SKM-1 (cell line): ENCODE measurements around the gene PPARG.
"Not testable (repeated sequence)": the region's sequence is repeated elsewhere in the genome, so short reads cannot be mapped to it uniquely, and the experiment has no call there.

Experiments
- DNase-seq: peaks from one replicate; lab custom pipeline; 2025; ENCODE audit not compliant: unreplicated experiment; lab: John Stamatoyannopoulos, UW

Gene PPARG

GRCh38 chr3:12288182-12289129 lies at the start of gene PPARG:
Gene PPARG, plus strand, starts transcription at chr3:12289070. Its CDS starts 90,642 bp downstream, at chr3:12379712.
- DNase-seq: peak; percentile 72

DNA sequence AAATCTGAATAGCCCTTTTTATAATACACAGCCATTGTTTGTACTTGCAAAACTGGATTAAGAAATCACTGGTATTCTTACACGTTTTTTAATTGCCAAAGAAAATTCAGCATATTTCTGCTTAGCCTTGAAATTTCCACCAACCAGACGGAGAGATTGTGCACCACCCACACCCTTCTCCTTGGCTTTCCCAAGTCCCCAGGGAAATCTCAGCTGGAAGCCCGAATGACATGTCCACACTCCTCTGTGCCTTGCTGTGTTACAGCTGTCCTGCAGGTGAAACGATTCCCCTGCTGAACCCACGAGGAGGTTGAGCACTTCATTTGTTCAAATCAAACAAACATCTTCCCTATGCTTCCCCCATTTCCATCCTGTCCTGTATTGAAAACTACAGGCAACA lies 49.6 kb upstream of the PPARG start:
- no peak for DNase-seq

- DNase-seq: no peak
Observed at GRCh38 chr3:12242772-12243171, 46.1 kb upstream of the PPARG start.

- DNase-seq: no peak
Observed at GRCh38 chr3:12246497-12247163, 42.2 kb upstream of the PPARG start.

DNA sequence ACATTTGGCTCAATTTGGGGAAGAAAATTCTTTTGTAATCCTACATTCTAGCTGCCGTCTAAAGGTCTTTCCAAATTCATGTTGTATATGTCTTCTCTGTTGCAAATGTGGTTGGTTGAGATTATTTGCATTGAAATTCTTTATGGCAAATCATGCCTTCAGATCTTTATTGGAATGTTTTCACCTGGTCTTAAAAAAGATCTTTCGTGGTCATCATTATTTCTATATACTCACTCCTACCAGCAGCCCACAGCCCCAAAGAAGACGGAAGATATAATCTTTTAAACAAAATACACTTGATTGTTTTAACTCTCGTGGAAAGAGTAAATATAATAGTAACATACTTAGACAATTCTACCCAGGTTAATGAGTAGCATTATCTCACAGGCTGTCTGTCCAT lies 41.5 kb upstream of the PPARG start:
- no peak for DNase-seq

- no peak for DNase-seq
Observed at GRCh38 chr3:12249519-12249918, 39.4 kb upstream of the PPARG start.

- DNase-seq: no peak
Observed at GRCh38 chr3:12252889-12253288, 36.0 kb upstream of the PPARG start.

DNA sequence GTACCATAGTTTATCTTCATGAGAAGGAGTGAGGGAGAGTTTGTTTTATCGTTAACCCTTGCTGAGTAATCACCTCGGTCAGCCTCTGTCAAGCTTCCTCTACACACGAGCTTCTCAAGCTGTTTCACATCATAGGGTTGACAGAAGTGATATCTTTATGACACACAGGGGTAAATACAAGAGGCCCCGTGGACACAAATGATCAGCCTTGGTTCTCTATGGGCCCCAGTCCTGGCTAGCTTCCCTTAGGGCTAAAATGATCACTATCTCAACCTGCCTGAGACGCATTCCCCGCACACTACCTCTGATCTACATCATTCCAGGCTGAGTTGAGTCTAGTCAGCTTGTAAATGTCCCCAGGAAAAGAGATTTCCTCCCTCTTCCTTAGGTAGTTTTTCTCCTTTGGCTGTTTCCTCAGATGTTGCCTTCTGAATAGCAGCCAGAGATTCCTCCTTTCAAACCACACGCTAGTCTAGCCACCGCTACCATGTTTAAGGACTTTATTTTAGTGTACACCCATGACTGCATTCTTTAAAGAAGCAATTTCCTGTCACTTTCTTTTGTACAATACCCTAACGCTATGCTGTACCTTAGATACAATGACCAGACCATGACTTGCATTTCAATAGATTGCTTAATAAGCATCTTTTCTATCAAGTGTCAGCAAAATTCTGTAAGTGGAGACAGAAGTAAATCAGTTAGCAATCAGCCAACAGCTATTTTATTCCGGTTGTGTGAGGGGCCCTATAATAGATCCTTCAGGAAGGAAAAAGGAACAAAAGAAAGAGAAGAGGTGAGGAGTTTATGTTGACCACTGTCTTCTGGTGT lies 35.1 kb upstream of the PPARG start:
- no peak for DNase-seq

DNA sequence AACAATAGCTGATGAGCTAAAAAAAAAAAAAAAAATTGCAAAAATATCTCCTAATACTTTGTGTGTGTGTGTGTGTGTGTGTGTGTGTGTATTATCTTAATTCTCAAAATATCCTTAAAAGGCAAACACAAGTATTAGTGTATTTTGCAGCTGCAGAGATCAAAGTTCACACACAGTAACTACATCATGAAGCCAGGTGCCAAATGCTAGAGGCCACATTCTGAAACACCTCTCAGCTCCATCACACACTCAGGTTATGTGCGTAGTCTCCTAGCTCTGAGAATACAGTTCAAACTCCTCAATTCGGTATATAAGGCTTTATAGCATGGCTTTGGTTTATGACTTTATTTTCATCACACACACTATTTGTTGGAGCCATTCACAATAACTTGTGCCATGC lies 33.5 kb upstream of the PPARG start:
- no peak for DNase-seq

- DNase-seq: no peak
Observed at GRCh38 chr3:12258911-12259310, 30.0 kb upstream of the PPARG start.

GRCh38 chr3:12262173-12262572 lies 26.7 kb upstream of the PPARG start:
- DNase-seq: not testable (repeated sequence)

- DNase-seq: no peak
Observed at GRCh38 chr3:12265508-12265907, 23.4 kb upstream of the PPARG start.

DNA sequence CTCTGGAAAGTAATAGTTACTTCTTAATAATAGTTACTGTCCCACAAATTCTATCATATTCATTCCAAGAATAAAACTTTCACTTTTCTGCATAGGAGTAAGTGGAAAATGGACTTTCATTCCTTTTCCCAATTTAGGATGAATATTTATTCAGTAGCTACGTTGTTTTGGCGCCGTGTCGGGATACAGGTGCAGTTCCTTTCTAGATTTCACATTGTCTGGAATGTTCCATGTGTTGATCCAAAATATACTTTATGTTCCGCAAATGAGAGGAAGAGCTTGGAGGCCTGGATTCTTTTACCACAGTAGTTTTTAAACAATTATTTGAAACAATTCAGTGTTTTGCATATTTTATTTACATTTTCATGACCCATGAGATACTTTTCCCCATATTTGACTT lies 22.8 kb upstream of the PPARG start:
- no peak for DNase-seq

DNA sequence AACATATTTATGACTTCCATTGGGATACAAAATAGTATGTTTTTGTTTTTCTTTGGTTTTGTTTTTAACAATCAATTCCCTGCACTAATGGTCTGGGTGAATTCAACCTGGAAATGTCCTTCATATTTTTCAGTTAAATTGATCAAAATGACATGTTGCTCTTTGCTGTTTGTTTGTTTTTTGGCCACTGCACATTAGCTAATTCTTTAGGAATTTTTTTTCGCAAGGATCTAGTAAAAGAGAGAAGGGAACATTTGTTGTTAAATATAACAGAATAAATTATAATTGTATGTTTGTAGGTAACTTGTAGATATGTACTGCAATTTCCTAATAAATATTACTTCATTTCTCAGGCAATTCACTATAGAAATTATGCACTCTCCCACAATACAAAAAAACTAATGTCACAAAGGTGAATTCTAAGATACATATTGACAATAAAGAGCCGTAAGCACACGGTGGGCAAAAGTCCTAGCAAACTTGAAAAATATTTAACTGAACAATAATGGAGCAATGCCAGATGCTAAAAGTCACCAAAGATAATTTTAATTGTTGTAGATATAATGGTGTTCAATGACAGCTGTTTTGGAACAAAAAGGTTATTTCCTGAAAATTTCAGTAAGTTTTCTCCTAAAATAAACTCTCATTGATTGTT lies 21.4 kb upstream of the PPARG start:
- no peak for DNase-seq

- DNase-seq: peak; percentile 33
Observed at GRCh38 chr3:12268049-12268735, 20.7 kb upstream of the PPARG start.

GRCh38 chr3:12270976-12271375 lies 17.9 kb upstream of the PPARG start:
- DNase-seq: no peak

DNA sequence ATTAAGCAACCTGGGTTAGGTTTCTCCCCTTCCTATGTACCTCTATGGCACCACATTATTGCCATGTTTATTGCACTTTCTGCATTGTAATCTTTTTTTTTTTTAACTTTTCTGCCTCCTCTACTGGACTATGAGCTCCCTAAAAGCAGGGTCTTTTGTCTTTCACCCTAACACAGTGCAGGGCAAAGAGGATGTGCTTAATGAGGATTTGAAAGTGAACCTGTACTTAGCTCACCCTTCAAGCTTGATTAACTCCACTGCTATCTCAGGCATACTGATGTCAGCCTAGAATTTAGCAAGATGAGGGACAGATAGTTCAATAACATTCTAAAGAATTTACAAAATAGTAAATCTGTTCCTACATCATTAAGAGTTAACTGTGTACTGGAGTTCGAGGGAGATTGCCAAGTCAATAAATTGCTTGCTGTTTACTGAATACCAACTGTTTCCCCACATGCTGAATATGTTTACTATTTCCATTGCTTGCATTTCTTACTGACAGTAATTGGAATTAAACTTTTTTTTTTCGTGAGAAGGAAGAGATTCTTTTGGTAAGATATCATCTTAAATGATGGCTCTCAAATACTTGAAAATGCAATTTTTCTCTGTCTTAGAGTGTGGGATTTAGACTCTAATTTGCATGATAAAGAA lies 15.7 kb upstream of the PPARG start:
- no peak for DNase-seq

DNA sequence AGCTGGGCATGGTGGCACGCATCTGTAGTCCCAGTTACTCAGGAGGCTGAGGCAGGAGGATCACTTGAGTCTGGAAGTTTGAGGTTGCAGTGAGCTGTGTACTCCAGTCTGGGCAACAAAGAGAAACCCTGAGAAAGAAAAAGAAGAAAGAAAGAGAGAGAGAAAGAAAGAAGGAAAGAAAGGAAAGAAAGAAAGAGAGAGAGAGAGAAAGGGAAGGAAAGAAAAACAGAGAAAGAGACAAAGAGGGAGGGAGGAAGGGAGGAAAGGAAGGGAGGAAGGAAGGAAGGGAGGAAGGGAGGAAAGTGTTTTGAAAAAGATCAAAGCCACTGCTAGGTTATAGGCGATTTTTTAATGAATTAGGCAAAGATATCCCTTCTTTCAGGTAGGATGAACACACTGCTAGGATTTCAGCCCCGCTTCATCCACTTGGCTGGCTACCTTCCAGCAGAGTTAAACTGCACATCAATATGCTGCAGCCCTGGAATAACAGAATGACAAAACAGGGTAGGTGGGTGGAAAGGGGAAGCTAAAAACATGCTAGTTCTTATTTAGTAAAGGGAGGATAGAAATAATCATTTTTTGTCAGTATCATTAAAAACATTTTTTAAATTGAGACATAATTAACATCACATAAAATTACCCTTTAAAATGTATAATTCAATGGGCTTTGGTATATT lies 12.8 kb upstream of the PPARG start:
- DNase-seq: peak; percentile 30

- not testable (repeated sequence) for DNase-seq
Observed at GRCh38 chr3:12276827-12277226, 12.0 kb upstream of the PPARG start.
